Endothelial cell of umbilical vein (primary cell): ENCODE results near the gene RELL1. TPM values are rescaled to one million over a fixed set of nuclear protein-coding genes. Genes with fewer than 3 reads are reported as not detected.

Source experiments
- BruUV-seq: library from RNA; stranded (reverse); fragments of 400-500 nt; replicated peaks from 2 replicates; lab custom pipeline; 2021; lab: Mats Ljungman, UMichigan
- CTCF ChIA-PET: fragments of 300-600, 350-600 bp; sonication (Branson Sonifier 250); formaldehyde crosslinking; loops from one replicate; lab custom pipeline; 2021; ENCODE audit warnings: antibody characterized with exemption, inconsistent platforms; lab: Charles Lee
- POLR2A ChIA-PET: fragments of 300-600, 350-600 bp; sonication (Branson Sonifier 250); formaldehyde crosslinking; loops from one replicate; lab custom pipeline; 2021; ENCODE audit warnings: antibody characterized with exemption, inconsistent platforms; lab: Charles Lee
- DNase-seq: peaks from one replicate; pipeline ENCODE4 v3.0.0-alpha.2; 2011; ENCODE audit warnings: low read depth, low spot score
- FAIRE-seq: peaks from 2 replicates; lab custom pipeline; 2011; peaks lifted over from hg19 to GRCh38; lab: Jason Lieb, UNC
- H2AFZ ChIP-seq: 2 replicates; pipeline ENCODE4 v1.6.0; 2012; ENCODE audit warnings: low read depth, low read length, control low read depth, inconsistent platforms
- H3K27ac ChIP-seq: 2 replicates; pipeline ENCODE4 v1.5.1; 2011; ENCODE audit warnings: low read depth, mild to moderate bottlenecking, control low read depth, low read length, moderate library complexity; ENCODE audit not compliant: insufficient read depth
- H3K27me3 ChIP-seq, 2 experiments: 2 replicates each; pipeline versions ENCODE4 v1.6.0 to v1.6.1; 2011; ENCODE audit warnings: low read length in 2 of 2, mixed read lengths in 1 of 2; ENCODE audit not compliant: control insufficient read depth in 2 of 2, insufficient read depth in 2 of 2
- H3K36me3 ChIP-seq, 2 experiments: 2 replicates in 1 of 2; 3 replicates in 1 of 2; pipeline ENCODE4 v1.5.1; 2011; ENCODE audit warnings: low read length in 2 of 2, mild to moderate bottlenecking in 1 of 2, moderate library complexity in 1 of 2; ENCODE audit not compliant: control insufficient read depth in 2 of 2, insufficient read depth in 2 of 2; ENCODE audit errors: extremely low read depth in 1 of 2
- H3K4me1 ChIP-seq: 3 replicates; pipeline ENCODE4 v1.5.1; 2011; ENCODE audit warnings: mild to moderate bottlenecking, low read length; ENCODE audit not compliant: control insufficient read depth, insufficient read depth; ENCODE audit errors: extremely low read depth
- H3K4me2 ChIP-seq: 2 replicates; pipeline ENCODE4 v1.6.1; 2011; ENCODE audit warnings: low read length, control low read depth, mixed read lengths; ENCODE audit not compliant: insufficient read depth
- H3K4me3 ChIP-seq, 3 experiments: fragments of 200-600 bp in 1 of 3; sonication (generic), shearing (Covaris generic) in 1 of 3; replicated peaks in 1 of 3; 2 replicates each; pipeline ENCODE4 v1.5.1; 2011 to 2016; ENCODE audit warnings: control low read depth in 3 of 3, low read length in 3 of 3, mild to moderate bottlenecking in 2 of 3, inconsistent platforms in 1 of 3, low read depth in 1 of 3, moderate library complexity in 1 of 3; ENCODE audit not compliant: insufficient read depth in 1 of 3
- H3K79me2 ChIP-seq: 2 replicates; pipeline ENCODE4 v1.6.0; 2012; ENCODE audit warnings: low read length, inconsistent platforms; ENCODE audit not compliant: control insufficient read depth, insufficient read depth
- H3K9ac ChIP-seq: replicated peaks from 2 replicates; pipeline ENCODE3; 2011; ENCODE audit warnings: low read length, control low read depth; ENCODE audit not compliant: insufficient read depth; ENCODE audit errors: extremely low read depth
- H3K9me1 ChIP-seq: replicated peaks from 3 replicates; pipeline ENCODE4 v1.6.0; 2011; ENCODE audit warnings: mild to moderate bottlenecking, low read length; ENCODE audit not compliant: control insufficient read depth, insufficient read depth; ENCODE audit errors: extremely low read depth
- H3K9me3 ChIP-seq: replicated peaks from 2 replicates; pipeline ENCODE4 v1.5.1; 2012; ENCODE audit warnings: low read length, inconsistent platforms; ENCODE audit not compliant: control insufficient read depth, insufficient read depth
- H4K20me1 ChIP-seq: replicated peaks from 2 replicates; pipeline ENCODE3; 2011; ENCODE audit warnings: mild to moderate bottlenecking, low read length; ENCODE audit not compliant: control insufficient read depth, insufficient read depth; ENCODE audit errors: extremely low read depth
- CTCF ChIP-seq, 2 donors: IDR thresholded peaks; 1 replicate in 1 of 2; 2 replicates in 1 of 2; pipeline ENCODE4 v1.5.1; 2011; ENCODE audit warnings: low read length in 2 of 2, mild to moderate bottlenecking in 2 of 2, moderate library complexity in 2 of 2, control low read depth in 1 of 2, inconsistent platforms in 1 of 2, low read depth in 1 of 2; ENCODE audit not compliant: insufficient read depth in 1 of 2; ENCODE audit errors: extremely low read depth in 1 of 2
- FOS ChIP-seq: IDR thresholded peaks from 2 replicates; pipeline ENCODE4 v1.6.1; 2011; ENCODE audit warnings: mild to moderate bottlenecking, low read length, moderate library complexity, borderline replicate concordance; ENCODE audit not compliant: insufficient read depth
- GATA2 ChIP-seq: IDR thresholded peaks from 2 replicates; pipeline ENCODE4 v1.7.0; 2011; ENCODE audit warnings: low read depth, mild to moderate bottlenecking, moderate library complexity, mixed read lengths, low read length; ENCODE audit not compliant: insufficient read length, insufficient read depth
- JUN ChIP-seq: IDR thresholded peaks from 2 replicates; pipeline ENCODE4 v1.6.1; 2011; ENCODE audit warnings: borderline replicate concordance, low read depth; ENCODE audit not compliant: insufficient read length, insufficient read depth
- MYC ChIP-seq: IDR thresholded peaks from one replicate; pipeline ENCODE4 v1.6.1; 2011; ENCODE audit warnings: mild to moderate bottlenecking, low read depth, low read length
- POLR2A ChIP-seq: IDR thresholded peaks from 2 replicates; pipeline ENCODE4 v1.6.1; 2012; ENCODE audit warnings: low read depth, mild to moderate bottlenecking, control low read depth, low read length
- POLR2AphosphoS5 ChIP-seq: IDR thresholded peaks from 2 replicates; pipeline ENCODE4 v1.6.1; 2012; ENCODE audit warnings: low read depth, mild to moderate bottlenecking, control low read depth, low read length, moderate library complexity; ENCODE audit not compliant: insufficient read depth
- dilution Hi-C: fragments of 300-500 bp; cut with MboI; formaldehyde crosslinking; loops from one replicate; pipeline ENCODE4 v1.15.0; 2019; ENCODE audit warnings: low sequenced_read_pairs; ENCODE audit not compliant: extremely low pct_ligation_motif_present
- intact Hi-C: fragments of 100-400 bp; cut with micrococcal nuclease; formaldehyde crosslinking; loops from one replicate; pipeline ENCODE4 v1.10.0; 2022
- polyA plus RNA-seq, 4 experiments: library from polyadenylated mRNA; depleted of rRNA in 3 of 4; stranded (reverse) in 3 of 4; unstranded in 1 of 4; fragments of >200 nt; gene quantifications; 2 replicates each; pipeline versions ENCODE4 v1.2.1 to v1.2.3, GENCODE V29; 2011 to 2012; ENCODE audit warnings: missing spikeins in 1 of 4
- total RNA-seq: library from RNA; stranded (reverse); gene quantifications from 2 replicates; pipeline ENCODE4 v1.2.3, GENCODE V29; 2021

Gene RELL1
- total and polyA plus RNA-seq, 2 donors (not counting 3 experiments of a cell fraction or from before 2014, with no cell fraction given), result 20.8 to 91.7 TPM

DNA sequence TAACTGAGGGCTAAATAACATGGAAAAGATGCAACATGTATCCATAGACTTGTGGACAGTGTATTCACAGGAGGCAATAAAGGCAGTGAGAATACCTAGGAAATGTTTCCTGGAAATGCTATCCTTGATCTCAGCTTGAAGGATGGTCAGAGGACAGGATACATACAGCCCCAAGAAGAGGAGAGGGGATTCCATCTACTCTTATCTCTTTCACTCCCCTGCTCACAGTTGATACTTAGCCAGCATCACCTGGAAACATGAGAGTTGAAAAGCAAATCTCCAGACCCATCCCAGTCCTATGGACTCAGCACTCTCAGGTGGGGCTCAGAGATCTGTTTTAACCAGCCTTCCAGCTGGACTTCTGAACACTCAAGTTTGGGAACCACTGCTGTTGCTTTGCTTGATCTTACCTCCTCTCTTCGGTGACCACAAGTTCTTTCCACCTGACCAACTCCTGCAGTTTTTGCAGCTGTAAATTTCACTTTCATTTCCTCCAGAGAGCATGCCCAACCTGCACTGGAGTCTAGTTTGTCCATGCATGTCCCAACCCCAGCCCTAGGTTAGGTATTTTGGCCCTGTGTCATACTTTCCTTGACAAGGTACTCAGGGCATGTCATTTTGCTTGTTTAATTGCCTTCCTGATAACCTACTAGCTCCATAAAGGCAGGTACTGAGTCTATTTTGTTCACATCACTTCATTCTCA is 10.4 kb downstream of the RELL1 start:
- no TSS peak for BruUV-seq
- Histone ChIP-seq H3K36me3 (no peaks in the 10 kb centered on the region), H3K4me2 (no peak overlapping the region), H3K79me2 (peaks cover 92% of the 10 kb centered on the region), H3K27ac (no peak overlapping the region), H3K27me3 (no peaks in the 10 kb centered on the region), H2AFZ (no peak overlapping the region), H3K4me3 (no peak overlapping the region), H4K20me1 (no peaks in the 10 kb centered on the region), H3K4me1 (peaks cover 21% of the 10 kb centered on the region), H3K9ac (no peak overlapping the region), H3K9me3 (no peaks in the 10 kb centered on the region), H3K9me1 (peaks cover 3% of the 10 kb centered on the region)
- DNase-seq (no peak), FAIRE-seq (peak; percentile 8)
- ChIA-PET CTCF (interaction anchor here (1.0 to 1.2 kb wide), 3 partner anchors 9 to 73 kb away, joined by 3 to 4 read pairs (median 3); no protein-coding TSS in a partner anchor), POLR2A (interaction anchor here (0.5 to 0.6 kb wide), 2 partner anchors 11 to 357 kb away, joined by 3 to 6 read pairs; no protein-coding TSS in a partner anchor)
- dilution Hi-C loops (no loop called here), intact Hi-C loops (no loop called here)
- TF ChIP-seq POLR2A (no peak), MYC (no peak), JUN (no peak), POLR2AphosphoS5 (no peak), CTCF (IDR thresholded peaks at IDR 0.05; ENCODE audit: extremely low read depth in 1 of 2, insufficient read depth in 1 of 2, low read depth in 1 of 2, low read length in 2 of 2) (no peak), GATA2 (no peak), FOS (no peak)
